GM23338 (cell line): ENCODE results near the gene CELF2. TPM values are rescaled to one million over a fixed set of nuclear protein-coding genes. Genes with fewer than 3 reads are reported as not detected.

Experiments
- ATAC-seq: fragments of 200-7000 bp; cut with Tn5 transposase; 3 replicates; pipeline ENCODE4 v1.9.1; 2020
- DNase-seq: peaks from one replicate; pipeline ENCODE4 v3.0.0-alpha.2; 2015; ENCODE audit warnings: low spot score
- H2AFZ ChIP-seq: fragments of 200-600 bp; sonication (generic); 2 replicates; pipeline ENCODE4 v1.8.0; 2016; ENCODE audit warnings: antibody characterized with exemption, mild to moderate bottlenecking, moderate library complexity
- H3F3A ChIP-seq: fragments of 200-600 bp; sonication (generic); replicated peaks from 2 replicates; pipeline ENCODE4 v1.8.0; 2017; ENCODE audit warnings: antibody characterized with exemption, mixed run types, low read depth
- H3K27ac ChIP-seq: fragments of 200-600 bp; sonication (generic); 2 replicates; pipeline ENCODE4 v1.6.1; 2016; ENCODE audit warnings: low read depth
- H3K27me3 ChIP-seq: fragments of 200-600 bp; sonication (generic); 2 replicates; pipeline ENCODE4 v1.8.0; 2016; ENCODE audit warnings: mild to moderate bottlenecking, mixed run types, moderate library complexity; ENCODE audit not compliant: insufficient read depth
- H3K36me3 ChIP-seq: fragments of 200-600 bp; sonication (generic); 2 replicates; pipeline ENCODE4 v1.8.0; 2016; ENCODE audit warnings: mild to moderate bottlenecking; ENCODE audit not compliant: insufficient read depth
- H3K4me1 ChIP-seq: fragments of 200-600 bp; sonication (generic); 2 replicates; pipeline ENCODE4 v1.8.0; 2016; ENCODE audit warnings: mild to moderate bottlenecking, moderate library complexity; ENCODE audit not compliant: insufficient read depth
- H3K4me2 ChIP-seq: fragments of 200-600 bp; sonication (generic); 2 replicates; pipeline ENCODE4 v1.7.1; 2017; ENCODE audit warnings: mixed run types
- H3K4me3 ChIP-seq: fragments of 200-600 bp; sonication (generic); 2 replicates; pipeline ENCODE4 v1.6.1; 2016; ENCODE audit warnings: mixed run types
- H3K79me2 ChIP-seq: fragments of 200-600 bp; sonication (generic); replicated peaks from 2 replicates; pipeline ENCODE4 v1.8.0; 2017; ENCODE audit warnings: mild to moderate bottlenecking; ENCODE audit not compliant: insufficient read depth
- H3K9me2 ChIP-seq: fragments of 200-600 bp; sonication (generic); 2 replicates; pipeline ENCODE4 v1.8.0; 2017; ENCODE audit not compliant: insufficient read depth
- H4K20me1 ChIP-seq: fragments of 200-600 bp; sonication (generic); replicated peaks from 2 replicates; pipeline ENCODE4 v1.8.0; 2017; ENCODE audit warnings: mild to moderate bottlenecking; ENCODE audit not compliant: insufficient read depth
- H3K27ac Mint-ChIP-seq: 2 replicates; pipeline ENCODE4 v1.8.0; 2020; ENCODE audit warnings: inconsistent platforms, mild to moderate bottlenecking, moderate library complexity, mixed read lengths
- H3K27me3 Mint-ChIP-seq: 3 replicates; pipeline ENCODE4 v1.8.0; 2022; ENCODE audit warnings: low read depth, mild to moderate bottlenecking, moderate library complexity, mixed read lengths, inconsistent platforms; ENCODE audit not compliant: insufficient read depth, poor library complexity
- H3K36me3 Mint-ChIP-seq: 3 replicates; pipeline ENCODE4 v1.8.0; 2021; ENCODE audit warnings: low read depth, mild to moderate bottlenecking, inconsistent platforms, moderate library complexity, mixed read lengths
- H3K4me1 Mint-ChIP-seq: 3 replicates; pipeline ENCODE4 v1.8.0; 2020; ENCODE audit warnings: mild to moderate bottlenecking, inconsistent platforms, mixed read lengths
- H3K4me3 Mint-ChIP-seq: 3 replicates; pipeline ENCODE4 v1.8.0; 2021; ENCODE audit warnings: moderate library complexity, mild to moderate bottlenecking, inconsistent platforms, mixed read lengths
- H3K9me3 Mint-ChIP-seq: 3 replicates; pipeline ENCODE4 v1.8.0; 2020; ENCODE audit warnings: moderate library complexity, mild to moderate bottlenecking, inconsistent platforms, mixed read lengths
- CREB1 ChIP-seq: fragments of 250-450 bp; sonication (Bioruptor Pico); IDR thresholded peaks from 2 replicates; pipeline ENCODE4 v1.5.0; 2020; ENCODE audit warnings: low read depth, mild to moderate bottlenecking, moderate library complexity
- ETS1 ChIP-seq: IDR thresholded peaks from 2 replicates; pipeline ENCODE4 v1.6.1; 2016; ENCODE audit warnings: antibody characterized with exemption
- EZH2phosphoT487 ChIP-seq: fragments of 200-600 bp; sonication (generic); IDR thresholded peaks from one replicate; pipeline ENCODE4 v1.8.1; 2018; ENCODE audit warnings: antibody characterized with exemption; ENCODE audit not compliant: unreplicated experiment
- POLR2AphosphoS5 ChIP-seq: IDR thresholded peaks from 2 replicates; pipeline ENCODE4 v1.6.1; 2016; ENCODE audit warnings: antibody characterized with exemption, low read depth
- polyA plus RNA-seq: library from polyadenylated mRNA; unstranded; fragments of >200 nt; fragmentation: Nextera tagmentation; extraction: Ambion mirVana; gene quantifications from 2 replicates; pipeline ENCODE4 v1.2.1, GENCODE V29; 2016
- total RNA-seq: library from RNA; depleted of rRNA; stranded (reverse); fragments of >200 nt; shearing (Covaris generic); gene quantifications from 2 replicates; pipeline ENCODE4 v1.2.3, GENCODE V29; 2014
- TF ChIP-seq, protein P1 (sequence below): fragments of 250-450 bp; sonication (Bioruptor Pico); IDR thresholded peaks from 2 replicates; pipeline ENCODE4 v1.5.0; 2020; ENCODE audit warnings: mild to moderate bottlenecking, moderate library complexity
- TF ChIP-seq, protein P2 (sequence below): IDR thresholded peaks from one replicate; pipeline ENCODE4 v1.6.1; 2018; ENCODE audit warnings: antibody characterized with exemption; ENCODE audit not compliant: unreplicated experiment
- TF ChIP-seq, protein P3 (sequence below), 2 experiments: fragments of 200-600 bp in 1 of 2; sonication (generic) in 1 of 2; conservative IDR thresholded peaks; 2 replicates each; pipeline versions ENCODE4 v1.5.1 to v1.6.1; 2016 to 2017; ENCODE audit warnings: antibody characterized with exemption in 2 of 2, low read depth in 2 of 2, mild to moderate bottlenecking in 2 of 2, moderate library complexity in 1 of 2

The CELF2 gene
- total and polyA plus RNA-seq, 2 experiments from 2014 or later = 18.1 to 22.5 TPM

GRCh38 chr10:11212288-11213085 is 194.8 kb downstream of the CELF2 start:
- Mint-ChIP-seq H3K4me1 (peaks cover 13% of the 10 kb centered on the region), H3K36me3 (no peaks in the 10 kb centered on the region), H3K9me3 (no peaks in the 10 kb centered on the region), H3K4me3 (no peak overlapping the region), H3K27ac (no peak overlapping the region), H3K27me3 (peaks cover 2% of the 10 kb centered on the region)
- Histone ChIP-seq H3K4me1 (peaks cover 7% of the 10 kb centered on the region), H2AFZ (no peak overlapping the region), H3K79me2 (peaks cover 7% of the 10 kb centered on the region; the same call in 1 of the 2 replicates), H3K4me2 (no peak overlapping the region), H3K9me2 (peaks cover 6% of the 10 kb centered on the region; the same call in 1 of the 2 replicates), H4K20me1 (no peaks in the 10 kb centered on the region), H3K27me3 (no peaks in the 10 kb centered on the region), H3K36me3 (no peaks in the 10 kb centered on the region), H3K27ac (no peak overlapping the region; the same call in 1 of the 2 replicates), H3F3A (no peaks in the 10 kb centered on the region), H3K4me3 (no peak overlapping the region)
- no peak for DNase-seq
- TF ChIP-seq, protein P1, sequence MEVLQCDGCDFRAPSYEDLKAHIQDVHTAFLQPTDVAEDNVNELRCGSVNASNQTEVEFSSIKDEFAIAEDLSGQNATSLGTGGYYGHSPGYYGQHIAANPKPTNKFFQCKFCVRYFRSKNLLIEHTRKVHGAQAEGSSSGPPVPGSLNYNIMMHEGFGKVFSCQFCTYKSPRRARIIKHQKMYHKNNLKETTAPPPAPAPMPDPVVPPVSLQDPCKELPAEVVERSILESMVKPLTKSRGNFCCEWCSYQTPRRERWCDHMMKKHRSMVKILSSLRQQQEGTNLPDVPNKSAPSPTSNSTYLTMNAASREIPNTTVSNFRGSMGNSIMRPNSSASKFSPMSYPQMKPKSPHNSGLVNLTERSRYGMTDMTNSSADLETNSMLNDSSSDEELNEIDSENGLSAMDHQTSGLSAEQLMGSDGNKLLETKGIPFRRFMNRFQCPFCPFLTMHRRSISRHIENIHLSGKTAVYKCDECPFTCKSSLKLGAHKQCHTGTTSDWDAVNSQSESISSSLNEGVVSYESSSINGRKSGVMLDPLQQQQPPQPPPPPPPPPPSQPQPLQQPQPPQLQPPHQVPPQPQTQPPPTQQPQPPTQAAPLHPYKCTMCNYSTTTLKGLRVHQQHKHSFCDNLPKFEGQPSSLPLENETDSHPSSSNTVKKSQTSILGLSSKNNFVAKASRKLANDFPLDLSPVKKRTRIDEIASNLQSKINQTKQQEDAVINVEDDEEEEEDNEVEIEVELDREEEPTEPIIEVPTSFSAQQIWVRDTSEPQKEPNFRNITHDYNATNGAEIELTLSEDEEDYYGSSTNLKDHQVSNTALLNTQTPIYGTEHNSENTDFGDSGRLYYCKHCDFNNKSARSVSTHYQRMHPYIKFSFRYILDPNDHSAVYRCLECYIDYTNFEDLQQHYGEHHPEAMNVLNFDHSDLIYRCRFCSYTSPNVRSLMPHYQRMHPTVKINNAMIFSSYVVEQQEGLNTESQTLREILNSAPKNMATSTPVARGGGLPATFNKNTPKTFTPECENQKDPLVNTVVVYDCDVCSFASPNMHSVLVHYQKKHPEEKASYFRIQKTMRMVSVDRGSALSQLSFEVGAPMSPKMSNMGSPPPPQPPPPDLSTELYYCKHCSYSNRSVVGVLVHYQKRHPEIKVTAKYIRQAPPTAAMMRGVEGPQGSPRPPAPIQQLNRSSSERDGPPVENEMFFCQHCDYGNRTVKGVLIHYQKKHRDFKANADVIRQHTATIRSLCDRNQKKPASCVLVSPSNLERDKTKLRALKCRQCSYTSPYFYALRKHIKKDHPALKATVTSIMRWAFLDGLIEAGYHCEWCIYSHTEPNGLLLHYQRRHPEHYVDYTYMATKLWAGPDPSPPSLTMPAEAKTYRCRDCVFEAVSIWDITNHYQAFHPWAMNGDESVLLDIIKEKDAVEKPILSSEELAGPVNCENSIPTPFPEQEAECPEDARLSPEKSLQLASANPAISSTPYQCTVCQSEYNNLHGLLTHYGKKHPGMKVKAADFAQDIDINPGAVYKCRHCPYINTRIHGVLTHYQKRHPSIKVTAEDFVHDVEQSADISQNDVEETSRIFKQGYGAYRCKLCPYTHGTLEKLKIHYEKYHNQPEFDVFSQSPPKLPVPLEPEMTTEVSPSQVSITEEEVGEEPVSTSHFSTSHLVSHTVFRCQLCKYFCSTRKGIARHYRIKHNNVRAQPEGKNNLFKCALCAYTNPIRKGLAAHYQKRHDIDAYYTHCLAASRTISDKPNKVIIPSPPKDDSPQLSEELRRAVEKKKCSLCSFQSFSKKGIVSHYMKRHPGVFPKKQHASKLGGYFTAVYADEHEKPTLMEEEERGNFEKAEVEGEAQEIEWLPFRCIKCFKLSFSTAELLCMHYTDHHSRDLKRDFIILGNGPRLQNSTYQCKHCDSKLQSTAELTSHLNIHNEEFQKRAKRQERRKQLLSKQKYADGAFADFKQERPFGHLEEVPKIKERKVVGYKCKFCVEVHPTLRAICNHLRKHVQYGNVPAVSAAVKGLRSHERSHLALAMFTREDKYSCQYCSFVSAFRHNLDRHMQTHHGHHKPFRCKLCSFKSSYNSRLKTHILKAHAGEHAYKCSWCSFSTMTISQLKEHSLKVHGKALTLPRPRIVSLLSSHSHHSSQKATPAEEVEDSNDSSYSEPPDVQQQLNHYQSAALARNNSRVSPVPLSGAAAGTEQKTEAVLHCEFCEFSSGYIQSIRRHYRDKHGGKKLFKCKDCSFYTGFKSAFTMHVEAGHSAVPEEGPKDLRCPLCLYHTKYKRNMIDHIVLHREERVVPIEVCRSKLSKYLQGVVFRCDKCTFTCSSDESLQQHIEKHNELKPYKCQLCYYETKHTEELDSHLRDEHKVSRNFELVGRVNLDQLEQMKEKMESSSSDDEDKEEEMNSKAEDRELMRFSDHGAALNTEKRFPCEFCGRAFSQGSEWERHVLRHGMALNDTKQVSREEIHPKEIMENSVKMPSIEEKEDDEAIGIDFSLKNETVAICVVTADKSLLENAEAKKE (CRISPR knock-in tag) = no peak
- TF ChIP-seq, protein P2, sequence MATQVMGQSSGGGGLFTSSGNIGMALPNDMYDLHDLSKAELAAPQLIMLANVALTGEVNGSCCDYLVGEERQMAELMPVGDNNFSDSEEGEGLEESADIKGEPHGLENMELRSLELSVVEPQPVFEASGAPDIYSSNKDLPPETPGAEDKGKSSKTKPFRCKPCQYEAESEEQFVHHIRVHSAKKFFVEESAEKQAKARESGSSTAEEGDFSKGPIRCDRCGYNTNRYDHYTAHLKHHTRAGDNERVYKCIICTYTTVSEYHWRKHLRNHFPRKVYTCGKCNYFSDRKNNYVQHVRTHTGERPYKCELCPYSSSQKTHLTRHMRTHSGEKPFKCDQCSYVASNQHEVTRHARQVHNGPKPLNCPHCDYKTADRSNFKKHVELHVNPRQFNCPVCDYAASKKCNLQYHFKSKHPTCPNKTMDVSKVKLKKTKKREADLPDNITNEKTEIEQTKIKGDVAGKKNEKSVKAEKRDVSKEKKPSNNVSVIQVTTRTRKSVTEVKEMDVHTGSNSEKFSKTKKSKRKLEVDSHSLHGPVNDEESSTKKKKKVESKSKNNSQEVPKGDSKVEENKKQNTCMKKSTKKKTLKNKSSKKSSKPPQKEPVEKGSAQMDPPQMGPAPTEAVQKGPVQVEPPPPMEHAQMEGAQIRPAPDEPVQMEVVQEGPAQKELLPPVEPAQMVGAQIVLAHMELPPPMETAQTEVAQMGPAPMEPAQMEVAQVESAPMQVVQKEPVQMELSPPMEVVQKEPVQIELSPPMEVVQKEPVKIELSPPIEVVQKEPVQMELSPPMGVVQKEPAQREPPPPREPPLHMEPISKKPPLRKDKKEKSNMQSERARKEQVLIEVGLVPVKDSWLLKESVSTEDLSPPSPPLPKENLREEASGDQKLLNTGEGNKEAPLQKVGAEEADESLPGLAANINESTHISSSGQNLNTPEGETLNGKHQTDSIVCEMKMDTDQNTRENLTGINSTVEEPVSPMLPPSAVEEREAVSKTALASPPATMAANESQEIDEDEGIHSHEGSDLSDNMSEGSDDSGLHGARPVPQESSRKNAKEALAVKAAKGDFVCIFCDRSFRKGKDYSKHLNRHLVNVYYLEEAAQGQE = no peak
- TF ChIP-seq EZH2phosphoT487 (no peak), CREB1 (CRISPR knock-in tag) (no peak), POLR2AphosphoS5 (no peak), ETS1 (no peak)
- TF ChIP-seq, protein P3, sequence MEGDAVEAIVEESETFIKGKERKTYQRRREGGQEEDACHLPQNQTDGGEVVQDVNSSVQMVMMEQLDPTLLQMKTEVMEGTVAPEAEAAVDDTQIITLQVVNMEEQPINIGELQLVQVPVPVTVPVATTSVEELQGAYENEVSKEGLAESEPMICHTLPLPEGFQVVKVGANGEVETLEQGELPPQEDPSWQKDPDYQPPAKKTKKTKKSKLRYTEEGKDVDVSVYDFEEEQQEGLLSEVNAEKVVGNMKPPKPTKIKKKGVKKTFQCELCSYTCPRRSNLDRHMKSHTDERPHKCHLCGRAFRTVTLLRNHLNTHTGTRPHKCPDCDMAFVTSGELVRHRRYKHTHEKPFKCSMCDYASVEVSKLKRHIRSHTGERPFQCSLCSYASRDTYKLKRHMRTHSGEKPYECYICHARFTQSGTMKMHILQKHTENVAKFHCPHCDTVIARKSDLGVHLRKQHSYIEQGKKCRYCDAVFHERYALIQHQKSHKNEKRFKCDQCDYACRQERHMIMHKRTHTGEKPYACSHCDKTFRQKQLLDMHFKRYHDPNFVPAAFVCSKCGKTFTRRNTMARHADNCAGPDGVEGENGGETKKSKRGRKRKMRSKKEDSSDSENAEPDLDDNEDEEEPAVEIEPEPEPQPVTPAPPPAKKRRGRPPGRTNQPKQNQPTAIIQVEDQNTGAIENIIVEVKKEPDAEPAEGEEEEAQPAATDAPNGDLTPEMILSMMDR (conservative IDR thresholded peaks at IDR 0.05; ENCODE audit: low read depth in 2 of 2) = no peak
- ATAC-seq = no peak; the same call in 2 of the 3 replicates
